NCI-H526 (cell line): ENCODE measurements around the gene GPR84.
A peak's percentile ranks its signal among the peaks of the same experiment; 100 is the strongest.

Source experiments
- DNase-seq, 2 experiments: peaks; one replicate each; lab custom pipeline; 2025; lab: John Stamatoyannopoulos, UW

Gene GPR84

DNA sequence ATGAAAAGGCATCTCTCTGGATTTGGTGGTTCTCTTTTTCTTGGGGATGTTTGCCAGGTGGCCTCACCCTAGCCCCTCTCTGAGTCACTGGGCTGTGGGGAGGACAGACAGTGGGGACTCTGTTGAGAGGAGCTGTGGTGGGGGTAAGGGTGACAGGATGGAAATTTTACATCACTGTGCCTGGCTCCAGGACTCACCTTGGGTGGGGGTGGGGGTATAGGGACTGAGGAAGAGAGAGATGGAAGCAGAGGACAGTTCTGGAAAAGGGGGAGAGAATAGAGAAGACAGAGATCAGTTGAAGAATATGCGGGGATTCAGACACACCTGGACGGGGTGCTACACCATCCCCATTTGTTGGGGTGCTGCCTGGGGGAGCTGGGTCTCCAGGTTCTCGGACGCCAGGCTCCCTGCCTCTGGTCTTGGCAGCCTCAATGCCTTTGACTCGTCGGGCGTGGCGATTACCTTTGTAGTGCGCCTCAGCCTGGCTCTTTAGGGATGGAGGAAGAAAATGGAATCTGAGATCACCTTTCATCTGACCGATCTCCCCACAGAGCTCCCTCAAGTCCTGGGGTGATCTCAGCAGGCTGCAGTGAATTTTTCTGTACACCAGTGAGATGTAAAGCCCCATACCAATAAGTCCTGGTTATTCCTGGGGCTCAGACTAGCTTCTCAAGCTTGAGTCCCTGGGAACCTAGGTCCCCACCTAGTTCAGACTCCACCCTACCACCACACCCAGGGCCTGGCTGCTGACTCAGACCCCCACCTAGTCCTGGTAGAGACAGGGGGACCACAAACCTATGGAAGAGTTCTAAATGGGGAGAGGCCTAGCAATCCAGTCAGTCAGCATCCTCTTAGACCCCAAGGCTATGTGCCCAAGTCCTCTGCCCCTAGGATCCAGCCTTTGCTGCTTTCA, 9.6 kb upstream of the GPR84 start:
- no peak for DNase-seq

DNA sequence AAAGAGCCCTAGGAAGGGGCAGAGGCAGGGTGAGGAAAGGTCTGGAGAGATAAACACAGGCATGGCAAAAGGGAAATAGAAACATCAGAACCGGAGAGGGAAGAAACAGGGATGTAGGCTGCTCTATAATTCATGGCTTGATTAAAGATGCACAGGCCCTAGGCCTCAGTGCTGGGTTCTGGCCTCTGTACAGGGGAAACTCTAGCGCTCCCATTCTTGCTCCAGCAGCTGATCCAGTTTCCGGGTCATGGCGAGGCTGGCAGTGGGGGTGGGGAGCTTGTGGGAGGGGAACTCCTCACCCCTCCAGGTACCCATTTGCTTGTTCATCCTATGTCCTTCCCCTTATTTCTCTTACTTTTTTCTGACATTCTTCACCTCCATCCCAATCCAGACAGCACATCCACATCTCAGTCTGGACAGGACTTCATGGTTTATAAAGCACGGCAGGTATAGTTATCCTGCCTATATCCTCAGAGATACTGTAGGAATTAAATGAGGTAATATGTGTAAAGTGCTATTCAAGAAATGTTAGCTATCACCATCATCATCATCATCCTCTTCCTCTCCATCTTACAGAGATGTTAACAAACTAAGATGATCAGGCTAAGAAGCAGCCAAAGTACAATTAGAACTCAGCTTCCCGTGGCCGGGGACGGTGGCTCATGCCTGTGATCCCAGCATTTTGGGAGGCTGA, 8.0 kb upstream of the GPR84 start:
- no peak for DNase-seq

DNA sequence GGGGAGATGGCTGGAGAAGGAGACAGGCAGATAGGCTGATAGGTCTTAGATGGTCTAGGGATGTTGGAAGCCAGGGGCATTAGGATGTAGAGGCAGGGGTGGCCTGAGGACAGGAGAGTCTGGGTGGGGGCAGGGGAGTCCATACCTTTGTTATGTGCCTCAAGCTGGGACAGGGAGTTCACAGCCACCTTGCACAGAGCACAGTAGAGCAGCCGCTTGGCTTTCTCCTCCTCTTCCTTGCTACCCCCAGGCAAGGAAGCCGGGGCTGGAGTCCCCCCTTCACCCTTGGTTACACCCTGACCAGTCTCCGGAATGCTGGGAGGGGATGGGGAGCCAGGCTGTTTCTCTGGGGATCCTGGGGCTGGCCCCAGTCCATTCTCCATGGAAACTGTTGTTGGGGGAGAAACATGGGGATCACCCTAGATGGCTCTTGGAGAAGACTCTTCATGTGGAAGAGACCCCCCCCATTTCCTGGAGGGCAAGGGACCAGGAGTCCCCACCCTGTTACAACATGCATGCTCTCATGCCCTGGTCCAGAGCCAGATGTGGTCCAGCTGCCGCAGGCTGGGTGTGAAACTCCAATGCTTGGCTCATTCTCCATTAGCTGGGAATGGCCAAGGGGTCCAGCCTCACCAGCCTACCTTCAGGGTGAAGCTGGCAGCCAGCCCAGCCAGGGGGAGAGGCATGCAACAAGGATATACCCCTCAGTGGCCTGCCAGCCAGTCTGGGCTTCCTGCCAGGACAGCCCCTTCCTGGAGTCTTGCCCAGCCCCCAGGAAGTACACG, 7.2 kb upstream of the GPR84 start:
- DNase-seq: no peak

DNA sequence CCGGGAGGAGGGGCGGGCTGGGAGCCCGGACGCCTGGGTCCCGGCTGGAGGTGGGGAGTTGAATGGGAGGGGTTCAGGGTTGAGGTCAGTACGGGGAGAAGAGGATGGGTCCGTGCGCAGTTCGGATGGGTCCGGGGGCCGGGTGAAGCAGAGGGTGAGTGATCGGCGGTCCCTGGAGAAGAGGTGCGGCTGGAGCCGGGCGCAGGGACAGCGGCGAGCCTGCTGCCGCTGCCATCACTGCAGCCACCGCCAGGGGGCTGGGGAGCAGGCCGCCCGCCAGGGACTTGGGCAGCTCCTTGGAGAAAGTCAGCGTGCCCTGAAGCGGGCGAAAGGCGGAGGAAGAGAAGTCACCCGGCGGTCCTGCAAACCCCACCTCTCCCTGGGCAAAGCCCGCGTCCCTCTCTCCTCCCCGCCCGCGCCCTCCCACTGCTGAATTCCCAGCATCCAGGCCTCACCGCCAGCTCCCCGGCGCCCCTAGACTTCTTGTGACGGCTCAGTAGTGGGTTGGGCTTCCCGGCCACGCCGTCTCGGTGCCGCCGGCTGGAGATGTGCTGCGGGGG, 6.0 kb upstream of the GPR84 start:
- DNase-seq: peak; percentile 20 to 84

DNA sequence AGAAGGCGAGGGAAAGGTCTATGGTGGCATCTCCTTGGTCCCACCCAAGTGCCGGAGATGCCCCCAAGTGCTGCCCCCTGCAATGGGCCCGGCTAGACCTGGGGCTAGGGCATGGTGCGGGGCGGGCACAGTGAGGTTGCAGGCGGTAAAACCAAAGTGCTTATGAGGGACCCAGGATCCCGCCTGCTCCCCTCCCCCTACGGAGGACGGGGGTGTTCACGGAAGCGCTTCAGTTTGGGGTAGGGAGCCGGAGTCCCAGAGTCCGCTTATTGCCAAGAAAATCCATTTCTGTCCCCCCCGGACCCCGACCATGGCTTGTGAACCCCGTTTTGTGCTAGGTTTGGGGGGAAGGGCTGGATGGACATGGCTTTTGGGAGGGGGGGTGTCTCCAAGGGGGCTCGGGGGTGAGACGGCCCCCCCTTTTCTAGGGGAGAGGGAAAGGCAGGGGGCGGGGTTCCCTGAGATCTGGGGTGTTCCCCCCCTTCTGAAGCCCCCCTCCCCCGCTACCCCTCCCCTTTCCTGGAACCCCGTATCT, 5.4 kb upstream of the GPR84 start:
- peak in 1 of 2 experiments; percentile 44 for DNase-seq

DNA sequence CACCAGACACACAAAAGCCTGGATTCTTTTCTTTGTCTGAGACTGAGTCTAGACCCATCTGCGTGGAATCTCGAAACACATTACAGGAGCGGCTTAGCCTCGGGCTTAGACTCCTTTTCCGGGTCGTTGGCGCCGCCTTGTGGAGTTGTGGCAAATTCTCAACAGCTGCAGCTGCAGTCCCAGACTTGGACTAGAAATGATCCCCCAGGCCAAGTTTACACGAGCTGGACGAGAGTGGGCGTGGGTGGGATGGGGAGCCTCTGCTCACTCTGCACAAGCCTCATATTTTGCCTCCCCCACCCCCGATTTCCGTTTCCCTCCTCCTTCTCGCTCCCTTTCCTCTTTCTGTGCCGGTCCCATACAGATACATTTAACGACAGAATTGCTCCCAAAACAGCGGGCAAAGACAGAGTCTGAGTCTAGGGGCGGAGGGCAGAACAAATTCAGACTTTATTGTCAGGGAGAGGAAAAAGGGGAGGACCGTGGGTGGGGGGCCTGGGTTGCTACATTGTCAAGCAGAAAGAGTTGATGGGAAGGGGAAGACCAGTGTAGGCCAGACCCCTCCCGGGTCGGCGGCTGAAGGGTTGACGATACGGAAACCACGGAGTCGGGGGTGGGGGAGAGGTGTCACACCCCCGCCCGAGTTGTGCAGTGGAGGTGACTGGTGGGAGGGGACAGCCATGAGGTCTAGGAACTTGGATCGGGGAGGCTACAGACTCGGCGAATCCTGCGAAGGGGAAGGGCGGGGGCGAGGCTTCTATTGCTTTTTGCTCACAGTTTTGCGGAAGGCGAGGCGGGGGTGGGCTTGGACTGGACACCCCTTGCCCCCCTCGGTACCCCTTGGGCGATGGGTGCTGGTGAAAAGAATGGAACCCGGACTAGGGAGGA, 4.7 kb upstream of the GPR84 start:
- peak; percentile 79 to 95 for DNase-seq

DNA sequence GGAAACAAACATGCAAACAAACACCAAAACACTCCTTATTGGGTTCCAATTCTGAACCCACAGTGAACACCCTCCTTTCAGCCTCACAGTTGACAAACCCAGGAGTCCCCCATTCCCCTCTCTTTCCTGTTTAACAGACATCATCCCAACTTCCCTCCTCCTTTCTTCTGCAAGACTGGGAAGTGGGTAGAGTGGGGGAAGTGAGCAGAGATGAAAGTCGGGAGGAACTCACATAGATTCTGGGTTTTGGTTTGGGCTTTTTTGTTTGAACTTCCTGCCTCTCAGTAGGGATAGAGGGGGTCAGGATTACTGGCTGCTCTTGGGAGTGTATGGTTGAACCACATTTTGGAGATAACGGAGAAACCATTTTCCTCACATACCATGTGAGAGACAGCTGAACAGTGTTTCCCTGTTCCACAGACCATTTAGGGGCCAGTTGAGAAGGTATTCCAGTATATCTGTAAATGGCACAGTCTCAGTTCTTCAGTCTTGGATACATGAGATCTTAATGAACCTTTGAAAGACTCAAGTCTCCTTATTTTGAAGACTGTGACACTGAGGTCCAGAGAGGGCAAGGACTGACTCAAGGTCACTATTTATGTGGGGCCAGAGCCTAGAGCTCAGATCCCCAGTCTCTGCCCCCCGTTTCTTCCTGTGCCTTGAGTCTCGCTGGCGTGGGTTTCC, 3.9 kb upstream of the GPR84 start:
- no peak for DNase-seq

DNA sequence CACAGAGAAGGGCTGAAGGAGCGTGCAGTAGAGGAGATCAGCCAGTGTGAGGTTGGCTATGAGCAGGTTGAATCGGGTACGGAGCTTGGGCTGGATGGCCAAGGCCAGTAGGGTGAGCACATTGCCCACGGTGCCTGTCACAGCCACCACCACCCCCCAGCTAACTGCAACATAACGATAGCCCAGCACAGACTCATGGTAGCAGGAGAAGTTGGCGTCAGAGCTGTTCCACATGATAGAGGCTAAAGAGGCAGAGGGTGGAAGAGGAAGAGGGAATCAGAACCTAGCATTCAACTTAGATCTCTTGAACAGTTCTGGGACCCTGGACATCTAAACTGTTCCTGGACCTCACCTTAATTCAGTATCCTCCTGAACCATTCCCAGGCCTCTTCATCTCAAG, 668 bp downstream of the GPR84 start:
- DNase-seq: no peak

DNA sequence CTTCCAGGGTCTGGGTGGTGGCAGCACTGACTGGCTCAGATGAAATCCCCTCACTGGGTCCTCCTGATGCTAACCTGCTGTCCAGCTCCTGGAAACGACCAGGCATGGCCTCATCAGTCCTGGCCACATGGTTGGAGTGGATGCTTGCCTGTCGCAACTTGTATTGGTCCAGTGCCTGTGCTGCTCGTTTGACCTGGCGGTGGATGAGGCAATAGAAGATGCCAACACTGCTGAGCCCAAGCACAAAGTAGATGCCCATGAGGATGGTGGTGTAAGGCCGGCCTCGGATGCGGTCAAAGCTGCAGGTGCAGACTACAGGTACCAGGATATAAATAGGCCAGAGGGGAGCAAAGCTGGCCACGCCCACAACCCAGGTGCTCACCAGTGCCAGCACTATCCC, 1.2 kb downstream of the GPR84 start:
- DNase-seq: no peak

DNA sequence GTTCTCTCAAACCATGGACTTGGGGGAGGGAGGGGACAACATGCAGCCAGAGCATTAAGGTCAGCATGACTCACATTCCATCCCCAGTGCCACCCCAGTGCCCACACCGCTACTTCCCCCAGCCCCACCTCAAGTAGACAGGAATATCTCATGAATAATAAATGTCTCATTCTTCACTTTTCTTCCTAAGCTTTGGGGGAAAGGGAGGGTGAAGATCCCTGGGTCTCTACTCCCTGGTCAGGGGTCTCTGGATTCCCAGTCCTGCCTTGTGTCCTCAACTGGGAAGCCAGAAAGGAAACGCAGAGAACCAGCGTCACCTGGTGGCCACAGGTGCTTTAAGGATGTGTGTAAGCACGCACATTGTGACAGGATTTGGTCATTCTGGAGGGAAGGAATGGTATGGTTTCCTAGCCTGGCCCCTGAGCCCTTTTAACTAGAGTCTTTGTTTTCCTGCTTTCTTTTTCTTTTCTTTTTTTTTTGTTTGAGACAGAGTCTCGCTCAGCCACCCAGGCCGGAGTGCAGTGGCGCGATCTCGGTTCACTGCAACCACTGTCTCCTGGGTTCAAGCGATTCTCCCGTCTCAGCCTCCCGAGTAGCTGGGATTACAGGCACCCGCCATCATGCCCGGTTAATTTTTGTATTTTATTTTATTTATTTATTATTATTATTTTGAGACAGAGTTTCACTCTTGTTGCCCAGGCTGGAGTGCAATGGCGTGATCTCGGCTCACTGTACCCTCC, 3.4 kb downstream of the GPR84 start:
- peak; percentile 81 to 89 for DNase-seq

DNA sequence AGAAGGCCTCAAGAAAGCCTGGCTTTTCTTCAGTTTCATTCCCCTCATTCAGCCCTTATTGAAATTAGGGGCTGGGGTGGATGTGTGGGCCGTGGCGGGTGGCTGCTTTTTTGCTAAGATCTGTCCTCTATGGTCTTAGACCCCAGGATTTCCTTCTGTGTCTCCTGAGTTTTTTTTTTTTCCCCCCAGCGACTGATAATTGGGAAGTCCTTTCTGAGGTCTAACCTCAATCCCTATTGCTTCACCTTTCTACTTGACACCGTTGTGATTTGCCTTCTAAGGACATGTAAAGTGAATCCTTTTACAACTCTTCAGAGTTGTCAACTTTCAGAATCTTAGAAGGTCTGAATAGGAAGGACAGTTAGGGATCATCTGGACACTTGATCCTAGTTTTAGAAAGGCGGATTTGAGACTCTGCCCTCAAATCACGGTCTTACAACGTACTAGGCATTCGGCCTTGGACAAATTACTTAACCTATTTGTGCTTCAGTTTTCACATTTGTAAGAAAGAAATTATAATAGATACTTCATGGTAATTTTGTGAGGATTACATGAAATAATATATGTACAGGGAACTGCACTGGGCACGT, 4.4 kb downstream of the GPR84 start:
- DNase-seq: no peak

DNA sequence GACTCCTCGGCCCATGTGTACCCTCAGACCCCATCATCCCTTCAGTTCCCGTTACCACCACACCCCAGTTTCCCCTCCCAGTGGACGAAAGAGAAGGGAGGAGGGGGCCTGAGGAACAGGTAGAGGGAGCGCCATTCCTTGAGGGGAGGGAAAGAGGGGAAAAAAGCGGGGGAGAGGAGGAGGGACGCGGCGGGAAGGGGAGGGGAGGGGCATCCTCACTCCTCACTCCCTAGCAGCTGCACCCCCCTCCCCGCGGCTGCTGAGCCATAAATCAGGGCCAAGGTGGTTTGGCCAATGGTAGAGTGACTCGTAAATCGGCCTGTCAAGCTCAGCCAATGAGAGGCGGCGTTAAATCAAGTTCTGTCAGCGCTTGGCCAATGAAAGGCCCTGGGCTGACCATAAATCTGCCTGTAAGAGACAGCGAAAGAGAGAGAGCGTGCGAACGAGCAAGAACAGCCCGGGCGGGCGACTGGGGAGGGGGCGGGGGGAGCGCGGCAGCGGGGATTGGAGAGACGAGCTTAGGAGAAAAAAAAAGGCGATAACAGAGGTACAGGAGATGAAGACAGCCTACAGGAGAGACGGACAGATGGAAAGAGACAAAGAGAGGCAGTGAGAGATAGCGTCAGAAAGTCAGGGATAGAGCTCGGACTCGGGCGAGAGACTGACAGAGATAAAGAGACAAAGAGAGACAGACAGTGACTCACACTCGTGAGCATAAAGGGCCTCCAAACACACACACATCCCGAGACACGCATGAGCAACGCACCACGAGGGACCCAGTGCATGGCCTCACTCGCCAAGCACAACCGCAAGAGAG, 5.1 kb downstream of the GPR84 start:
- DNase-seq: peak; percentile 99

DNA sequence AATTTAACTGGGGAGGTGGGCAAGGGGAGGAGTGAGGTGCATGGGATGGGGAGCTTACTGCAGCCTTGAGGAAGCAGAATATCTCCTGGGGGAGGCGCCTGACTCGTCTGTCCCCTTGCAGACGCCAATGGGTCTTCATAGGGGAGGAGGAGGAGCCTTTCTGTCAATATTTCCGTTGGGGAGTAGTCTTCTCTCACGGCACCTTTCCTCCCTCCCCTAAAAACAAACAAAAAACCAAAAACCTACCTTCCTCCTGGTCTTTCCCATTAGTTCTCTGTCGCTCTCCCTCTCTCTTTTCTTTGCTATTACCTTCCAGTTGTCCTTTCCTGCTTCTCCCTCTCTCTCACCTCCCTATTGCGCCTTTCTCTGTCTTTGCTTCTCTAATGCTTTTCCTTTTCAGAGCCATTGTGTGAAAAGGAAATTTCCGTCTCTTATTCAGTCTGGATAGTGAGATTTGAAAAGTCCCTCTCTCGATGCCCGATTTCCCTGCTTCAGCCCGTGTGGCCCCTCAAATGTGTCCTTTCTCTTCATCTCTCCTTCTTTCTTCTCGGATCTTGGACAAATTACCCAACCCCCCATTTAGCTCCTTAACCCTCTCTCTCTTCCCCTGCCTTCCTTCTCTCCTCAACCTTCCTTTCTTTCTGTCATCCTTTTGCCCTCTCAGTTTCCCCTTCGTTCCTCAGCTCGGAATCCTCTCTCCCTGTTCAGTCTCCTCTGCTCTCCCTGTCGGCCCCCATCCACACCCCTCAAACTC, 5.9 kb downstream of the GPR84 start:
- peak in 1 of 2 experiments; percentile 29 for DNase-seq

DNA sequence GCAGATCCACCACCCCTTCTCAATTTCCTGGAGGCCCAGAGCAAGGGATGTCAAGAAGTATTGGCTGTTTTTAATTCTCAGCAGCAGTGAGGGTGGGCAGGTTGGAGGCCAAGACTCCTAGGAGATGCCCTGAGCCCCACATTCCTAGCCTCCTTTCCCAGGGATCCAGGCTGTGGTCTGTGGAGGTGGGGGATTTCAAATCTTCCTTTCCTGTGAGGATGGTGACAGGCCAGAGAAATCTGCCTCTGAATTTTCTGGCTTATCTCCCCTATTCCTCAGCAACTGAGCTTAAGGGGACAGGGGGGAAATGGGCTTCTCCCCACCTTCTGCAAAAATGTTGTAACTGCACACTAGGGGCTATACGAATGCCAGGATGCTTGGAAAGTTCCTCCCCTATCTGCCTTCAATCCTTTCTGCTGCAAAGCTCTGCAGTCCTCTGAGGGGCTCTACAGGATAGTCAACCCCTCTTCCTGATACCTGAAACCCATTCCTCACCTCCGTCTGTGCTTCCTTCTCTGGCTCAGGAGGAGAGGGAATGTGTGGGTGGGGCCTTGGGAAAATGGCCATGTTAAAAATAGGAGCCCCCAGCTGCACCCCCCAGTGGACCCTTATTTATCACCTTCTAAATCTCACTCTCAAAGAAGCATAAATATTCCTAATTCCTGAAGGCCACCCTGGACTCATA, 6.6 kb downstream of the GPR84 start:
- DNase-seq: no peak

DNA sequence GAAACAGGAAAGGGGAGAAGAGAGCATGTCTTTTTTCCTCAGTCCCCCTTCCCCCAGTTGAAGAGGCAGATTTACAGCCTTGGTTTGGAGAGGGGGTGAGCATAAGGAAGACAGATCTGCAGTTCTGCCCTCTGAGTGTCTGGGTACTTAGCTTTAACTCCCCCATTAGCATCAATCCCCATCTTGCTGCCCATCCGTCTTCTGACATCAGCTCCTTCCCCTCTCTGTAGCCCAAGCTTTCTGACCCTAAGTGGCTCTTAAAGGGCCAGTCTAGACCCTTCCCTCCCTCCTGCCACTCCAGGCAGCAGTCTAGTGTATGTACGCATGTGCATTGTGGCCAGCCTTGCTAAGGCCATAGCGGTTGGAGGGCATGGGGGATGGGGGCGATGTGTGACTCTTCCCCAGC, 7.3 kb downstream of the GPR84 start:
- DNase-seq: no peak

DNA sequence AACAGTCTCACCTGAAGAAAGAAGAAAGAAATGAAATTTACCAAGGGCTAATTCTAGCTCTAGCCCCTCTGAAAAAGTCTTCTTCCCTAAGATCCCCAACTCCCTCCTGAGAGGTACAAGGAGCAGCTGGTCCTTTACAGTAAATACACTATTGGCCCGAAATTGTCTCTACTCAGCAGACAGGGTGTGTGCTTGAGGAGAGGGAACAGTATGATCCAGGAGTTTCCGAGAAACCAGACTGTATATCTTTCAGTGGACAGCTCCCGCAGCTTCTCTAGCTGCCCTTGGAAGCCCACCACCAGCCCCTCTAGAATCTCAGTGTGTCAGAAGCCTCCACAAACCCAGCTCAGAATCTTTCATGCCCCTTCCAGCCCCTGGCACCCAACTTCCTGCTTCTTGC, 8.1 kb downstream of the GPR84 start:
- DNase-seq: no peak
